GM06990 (cell line): ENCODE results near the gene TOR3A.
"Not testable (repeated sequence)": the region's sequence is repeated elsewhere in the genome, so short reads cannot be mapped to it uniquely, and the experiment has no call there.

Experiments used
- DNase-seq: peaks from one replicate; pipeline ENCODE4 v3.0.0-alpha.2; 2011; ENCODE audit not compliant: insufficient read length; ENCODE audit errors: extremely low read depth
- H3K27me3 ChIP-seq: replicated peaks from 2 replicates; pipeline ENCODE4 v1.6.0; 2011; ENCODE audit warnings: low read length; ENCODE audit not compliant: control insufficient read depth, insufficient read depth
- H3K36me3 ChIP-seq: 2 replicates; pipeline ENCODE4 v1.5.1; 2011; ENCODE audit warnings: low read length; ENCODE audit not compliant: control insufficient read depth, insufficient read depth
- H3K4me3 ChIP-seq: replicated peaks from 2 replicates; pipeline ENCODE4 v1.5.1; 2011; ENCODE audit warnings: low read depth, mild to moderate bottlenecking, control low read depth, low read length
- TF ChIP-seq, protein P1 (sequence below): IDR thresholded peaks from 2 replicates; pipeline ENCODE4 v1.5.1; 2011; ENCODE audit warnings: low read length, control low read depth, mild to moderate bottlenecking, inconsistent platforms; ENCODE audit not compliant: insufficient read depth, poor library complexity, severe bottlenecking

The TOR3A gene

DNA sequence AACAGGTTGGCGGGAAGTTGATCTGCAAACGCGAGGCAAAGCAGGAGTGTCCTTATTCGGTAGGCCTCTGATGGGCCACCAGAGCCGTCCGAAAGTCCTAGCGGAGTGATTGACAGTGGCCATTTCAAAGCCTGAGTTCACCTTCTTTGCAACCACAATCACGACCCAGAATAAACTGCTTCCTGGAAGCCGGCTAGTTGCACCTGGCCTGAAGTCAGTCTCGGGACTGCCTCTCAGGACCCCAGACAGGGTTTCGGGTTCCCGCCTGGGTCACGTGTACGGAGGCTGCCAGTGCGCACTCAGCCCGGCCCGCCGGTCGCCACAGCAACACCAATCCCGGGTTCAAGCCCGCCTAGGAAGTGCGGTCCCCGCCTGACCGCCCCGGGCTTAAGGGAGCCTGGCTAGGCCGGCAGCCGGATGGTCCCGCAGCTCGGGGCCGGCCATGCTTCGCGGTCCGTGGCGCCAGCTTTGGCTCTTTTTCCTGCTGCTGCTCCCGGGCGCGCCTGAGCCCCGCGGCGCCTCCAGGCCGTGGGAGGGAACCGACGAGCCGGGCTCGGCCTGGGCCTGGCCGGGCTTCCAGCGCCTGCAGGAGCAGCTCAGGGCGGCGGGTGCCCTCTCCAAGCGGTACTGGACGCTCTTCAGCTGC lies at the start of gene TOR3A:
Gene TOR3A, plus strand, starts transcription at position 384 of the 646 bp plus-strand sequence. Its CDS starts 59 bp downstream, at position 443.
- TF ChIP-seq, protein P1, sequence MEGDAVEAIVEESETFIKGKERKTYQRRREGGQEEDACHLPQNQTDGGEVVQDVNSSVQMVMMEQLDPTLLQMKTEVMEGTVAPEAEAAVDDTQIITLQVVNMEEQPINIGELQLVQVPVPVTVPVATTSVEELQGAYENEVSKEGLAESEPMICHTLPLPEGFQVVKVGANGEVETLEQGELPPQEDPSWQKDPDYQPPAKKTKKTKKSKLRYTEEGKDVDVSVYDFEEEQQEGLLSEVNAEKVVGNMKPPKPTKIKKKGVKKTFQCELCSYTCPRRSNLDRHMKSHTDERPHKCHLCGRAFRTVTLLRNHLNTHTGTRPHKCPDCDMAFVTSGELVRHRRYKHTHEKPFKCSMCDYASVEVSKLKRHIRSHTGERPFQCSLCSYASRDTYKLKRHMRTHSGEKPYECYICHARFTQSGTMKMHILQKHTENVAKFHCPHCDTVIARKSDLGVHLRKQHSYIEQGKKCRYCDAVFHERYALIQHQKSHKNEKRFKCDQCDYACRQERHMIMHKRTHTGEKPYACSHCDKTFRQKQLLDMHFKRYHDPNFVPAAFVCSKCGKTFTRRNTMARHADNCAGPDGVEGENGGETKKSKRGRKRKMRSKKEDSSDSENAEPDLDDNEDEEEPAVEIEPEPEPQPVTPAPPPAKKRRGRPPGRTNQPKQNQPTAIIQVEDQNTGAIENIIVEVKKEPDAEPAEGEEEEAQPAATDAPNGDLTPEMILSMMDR, result no peak
- H3K4me3 ChIP-seq, result peak within 1 kb of the TSS; percentile 92
- H3K36me3 ChIP-seq, result peaks cover 12% of the 10 kb centered on the region
- no peaks in the 10 kb centered on the region for H3K27me3 ChIP-seq
- DNase-seq, result peak; percentile 95

DNA sequence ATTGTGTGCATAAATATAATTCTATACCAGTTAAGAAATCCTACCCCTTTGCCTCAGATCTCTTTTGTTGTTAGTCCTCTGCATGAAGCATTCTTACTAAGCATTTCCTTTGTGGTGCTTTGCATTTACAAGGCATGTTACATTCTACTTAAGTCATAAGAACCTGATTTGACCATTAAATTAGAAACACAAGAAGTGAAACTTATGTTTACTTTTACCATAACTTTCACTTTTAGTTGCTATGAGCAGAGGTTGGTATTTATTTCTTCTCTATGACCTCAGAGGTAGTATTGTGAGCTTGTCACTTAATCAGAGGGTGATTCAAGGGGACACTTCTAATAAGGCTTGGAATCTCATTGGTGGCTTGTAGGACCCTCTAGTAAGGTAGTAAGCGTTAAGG lies 47.1 kb upstream of the TOR3A start:
- Histone ChIP-seq H3K4me3 (no peak overlapping the region), H3K36me3 (no peaks in the 10 kb centered on the region), H3K27me3 (no peaks in the 10 kb centered on the region)
- peak; percentile 72 for DNase-seq
- TF ChIP-seq, protein P1, result no peak

DNA sequence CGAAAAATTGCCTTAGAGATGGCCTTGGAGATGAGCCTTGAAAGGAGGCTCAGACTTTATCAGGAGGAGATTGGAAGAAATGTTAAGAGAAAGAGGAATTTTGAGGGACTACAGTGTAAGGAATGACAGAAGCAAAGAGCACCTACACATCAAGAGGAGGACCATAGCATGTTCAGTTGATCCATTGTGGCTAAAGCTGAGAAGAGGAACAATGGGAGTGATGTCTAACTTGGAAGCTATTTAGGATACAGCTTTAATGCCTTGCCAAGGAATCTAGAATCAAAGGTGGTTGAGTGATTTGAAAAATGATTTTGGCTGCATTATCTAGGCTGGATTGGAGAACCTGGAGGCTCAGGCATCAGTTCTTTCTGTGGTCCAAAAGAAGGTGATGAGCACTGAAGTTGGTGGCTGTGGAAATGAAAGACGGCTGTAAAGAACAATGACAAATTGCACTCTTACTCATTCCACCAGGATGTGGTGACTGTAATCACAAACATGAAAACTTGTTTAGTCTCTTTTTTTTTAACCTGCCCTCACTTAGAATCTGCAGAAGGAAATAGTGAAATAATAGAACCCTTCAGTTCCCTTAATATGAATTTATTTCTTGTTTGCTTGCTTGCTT lies 44.9 kb upstream of the TOR3A start:
- Histone ChIP-seq H3K4me3 (no peak overlapping the region), H3K27me3 (no peaks in the 10 kb centered on the region), H3K36me3 (no peaks in the 10 kb centered on the region)
- TF ChIP-seq, protein P1, result no peak
- peak; percentile 41 for DNase-seq

GRCh38 chr1:179038528-179039281 lies 43.2 kb upstream of the TOR3A start:
- H3K36me3 ChIP-seq, result no peaks in the 10 kb centered on the region
- DNase-seq, result no peak
- H3K4me3 ChIP-seq, result no peak overlapping the region
- no peaks in the 10 kb centered on the region for H3K27me3 ChIP-seq
- TF ChIP-seq, protein P1, result no peak

DNA sequence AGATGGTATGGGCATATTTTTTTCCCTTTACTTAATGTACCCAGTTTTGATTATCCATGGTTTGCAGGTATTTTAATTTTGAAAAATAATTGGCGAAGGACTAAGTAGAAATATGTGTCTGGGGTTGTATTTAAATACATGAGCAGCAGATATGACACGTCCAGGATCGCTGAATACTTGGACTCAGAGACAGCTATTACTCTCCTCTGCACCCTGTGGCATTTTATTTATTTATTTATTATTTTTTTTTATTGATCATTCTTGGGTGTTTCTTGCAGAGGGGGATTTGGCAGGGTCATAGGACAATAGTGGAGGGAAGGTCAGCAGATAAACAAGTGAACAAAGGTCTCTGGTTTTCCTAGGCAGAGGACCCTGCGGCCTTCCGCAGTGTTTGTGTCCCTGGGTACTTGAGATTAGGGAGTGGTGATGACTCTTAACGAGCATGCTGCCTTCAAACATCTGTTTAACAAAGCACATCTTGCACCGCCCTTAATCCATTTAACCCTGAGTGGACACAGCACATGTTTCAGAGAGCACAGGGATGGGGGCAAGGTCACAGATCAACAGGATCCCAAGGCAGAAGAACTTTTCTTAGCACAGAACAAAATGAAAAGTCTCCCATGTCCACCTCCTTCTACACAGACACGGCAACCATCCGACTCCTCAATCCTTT lies 42.2 kb upstream of the TOR3A start:
- H3K4me3 ChIP-seq, H3K27me3 ChIP-seq, DNase-seq, H3K36me3 ChIP-seq: not testable (repeated sequence)

- DNase-seq, H3K36me3 ChIP-seq, H3K4me3 ChIP-seq, H3K27me3 ChIP-seq: not testable (repeated sequence)
Measured at GRCh38 chr1:179040175-179040551, 41.7 kb upstream of the TOR3A start.
